Measurements from ENCODE around the gene SCRN2. TPM values are rescaled to one million over a fixed set of nuclear protein-coding genes. Genes with fewer than 3 reads are reported as not detected.

Gene SCRN2
- total and polyA plus RNA-seq, 2 of the 13 experiments (the other 11 are each of a cell fraction or from before 2014, with no cell fraction given), result 21.7 to 29.5 TPM

- no peak for TF ChIP-seq ZHX1 (CRISPR knock-in tag; IDR thresholded peaks at IDR 0.05; ENCODE audit: low read depth)
- TF ChIP-seq ZZZ3 (CRISPR knock-in tag; IDR thresholded peaks at IDR 0.05; ENCODE audit: borderline replicate concordance), result no peak
- peak; percentile 45; the same call in 1 of the 2 replicates for TF ChIP-seq ZNF501 (CRISPR knock-in tag; IDR thresholded peaks at IDR 0.05)
- 0 out of 2 replicates have a peak, but pooled peaks have one; percentile 63 for TF ChIP-seq AHR (CRISPR knock-in tag; IDR thresholded peaks at IDR 0.05)
These were observed 48.9 kb upstream of the SCRN2 start (continued) for GRCh38 chr17:47889734-47890529.

DNA sequence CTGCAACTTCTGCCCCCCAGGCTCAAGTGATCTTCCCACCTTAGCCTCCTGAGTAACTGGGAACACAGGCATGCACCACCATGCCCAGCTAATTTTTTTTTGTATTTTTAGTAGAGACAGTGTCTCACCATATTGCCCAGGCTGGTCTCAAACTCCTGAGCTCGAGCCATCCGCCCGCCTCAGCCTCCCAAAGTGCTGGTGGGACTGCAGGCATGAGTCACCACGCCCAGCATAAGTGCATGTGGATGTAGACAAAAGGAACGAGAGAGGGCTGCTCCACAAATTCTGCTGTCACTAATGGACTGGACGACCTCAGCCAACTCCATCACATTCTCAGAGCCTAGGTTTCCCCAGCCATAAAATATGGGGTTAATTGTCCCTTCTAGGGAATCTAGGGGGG, 47.2 kb upstream of the SCRN2 start:
- ATAC-seq (no peak), DNase-seq (ENCODE audit: low spot score) (no peak), FAIRE-seq (no peak)
- intact Hi-C loops (cut with micrococcal nuclease; ENCODE audit: unreplicated experiment) (no loop called here), in situ Hi-C loops (cut with HindIII; ENCODE audit: extremely low pct_ligation_motif_present, low pct_unique_long_range_greater_than_20kb) (no loop called here)
- no peaks in the 10 kb centered on the region for H3K36me3 ChIP-seq (replicated peaks in 1 of 2; ENCODE audit: control insufficient read depth in 1 of 2, insufficient read depth in 2 of 2, low read length in 2 of 2)
- no peaks in the 10 kb centered on the region for H4K20me1 ChIP-seq (ENCODE audit: insufficient read depth, low read length)
- H3K27ac ChIP-seq (ENCODE audit: extremely low read length, insufficient read depth, low read length), result no peak overlapping the region
- H3K4me2 ChIP-seq (ENCODE audit: low read depth, low read length), result no peak overlapping the region
- H3K9ac ChIP-seq (ENCODE audit: insufficient read depth, low read depth, low read length), result no peak overlapping the region
- BruUV-seq (replicated peaks), result no TSS peak
- no peak overlapping the region for H3K4me3 ChIP-seq (replicated peaks in 1 of 3; ENCODE audit: insufficient read depth in 1 of 3, low read depth in 2 of 3, low read length in 3 of 3)
- H3K27me3 ChIP-seq (ENCODE audit: control insufficient read depth in 1 of 2, insufficient read depth in 2 of 2, low read length in 2 of 2), result peaks cover 3 to 25% of the 10 kb centered on the region in 2 experiments; a peak in 4 of 5 replicates
- no peak for TF ChIP-seq ZBTB3 (CRISPR knock-in tag; IDR thresholded peaks at IDR 0.05; ENCODE audit: borderline replicate concordance, low read depth)
- no peaks in the 10 kb centered on the region for H3K9me3 ChIP-seq (ENCODE audit: low read length)
- CTCF ChIA-PET (ENCODE audit: low intra/inter-chr PET ratio, low total read pairs), result interaction anchor here (5.7 kb wide), 1 partner anchor 45 kb away, joined by 162 read pairs; the partner anchor contains the start of gene SCRN2
- no peak overlapping the region for H2AFZ ChIP-seq (ENCODE audit: low read length)
- H3K4me1 ChIP-seq (ENCODE audit: insufficient read depth, low read length), result peaks cover 27% of the 10 kb centered on the region
- WGBS (ENCODE audit: low lambda C conversion rate), result 27% methylated on average over 6 of the region's 6 CpGs
- no peaks in the 10 kb centered on the region for H3K79me2 ChIP-seq (ENCODE audit: insufficient read depth, low read length)
- POLR2A ChIA-PET, result interaction anchor here (1.9 kb wide), 1 partner anchor 47 kb away, joined by 21 read pairs; the partner anchor contains the start of gene SCRN2

Measured in HepG2 (cell line).